NCI-H2081 (cell line): Measurements from ENCODE around the gene RPA3.

Experiments used
- DNase-seq, 2 experiments: peaks; one replicate each; lab custom pipeline; 2025; lab: John Stamatoyannopoulos, UW

The RPA3 gene

GRCh38 chr7:7607010-7607409 is 111.4 kb downstream of the RPA3 start:
- no peak for DNase-seq

- DNase-seq = no peak
Observed at GRCh38 chr7:7596176-7596575, 122.2 kb downstream of the RPA3 start.

GRCh38 chr7:7595451-7595850 is 123.0 kb downstream of the RPA3 start:
- DNase-seq = peak; percentile 30 to 60
